Smooth muscle cell (in vitro differentiated cells): ENCODE measurements around the gene CLEC16A. TPM values are rescaled to one million over a fixed set of nuclear protein-coding genes. Genes with fewer than 3 reads are reported as not detected.
A peak's percentile ranks its signal among the peaks of the same experiment; 100 is the strongest.

ENCODE experiments used
- DNase-seq: peaks from one replicate; lab custom pipeline; 2025; ENCODE audit not compliant: unreplicated experiment; lab: John Stamatoyannopoulos, UW
- H2AFZ ChIP-seq: fragments of 200-600 bp; sonication (generic); 2 replicates; pipeline ENCODE4 v1.6.0; 2016; ENCODE audit warnings: antibody characterized with exemption, low read depth, mild to moderate bottlenecking
- H3F3A ChIP-seq: fragments of 200-600 bp; sonication (generic); 2 replicates; pipeline ENCODE4 v1.6.0; 2017; ENCODE audit warnings: antibody characterized with exemption, low read depth
- H3K27ac ChIP-seq: fragments of 200-600 bp; sonication (generic); 2 replicates; pipeline ENCODE4 v1.5.1; 2016; ENCODE audit warnings: low read depth, mild to moderate bottlenecking
- H3K27me3 ChIP-seq: fragments of 200-600 bp; sonication (generic); 2 replicates; pipeline ENCODE4 v1.6.1; 2016; ENCODE audit warnings: low read depth, mild to moderate bottlenecking
- H3K36me3 ChIP-seq: fragments of 200-600 bp; sonication (generic); 2 replicates; pipeline ENCODE4 v1.5.1; 2016; ENCODE audit warnings: low read depth
- H3K4me1 ChIP-seq: fragments of 200-600 bp; sonication (generic); 2 replicates; pipeline ENCODE4 v1.5.1; 2016; ENCODE audit warnings: low read depth
- H3K4me2 ChIP-seq: fragments of 200-600 bp; sonication (generic); 2 replicates; pipeline ENCODE4 v1.6.0; 2016; ENCODE audit warnings: mild to moderate bottlenecking
- H3K4me3 ChIP-seq: fragments of 200-600 bp; sonication (generic); 2 replicates; pipeline ENCODE4 v1.5.1; 2016; ENCODE audit warnings: mild to moderate bottlenecking
- H3K79me2 ChIP-seq: fragments of 200-600 bp; sonication (generic); 2 replicates; pipeline ENCODE4 v1.6.0; 2016; ENCODE audit warnings: low read depth, mild to moderate bottlenecking
- H3K9ac ChIP-seq: fragments of 200-600 bp; sonication (generic); 2 replicates; pipeline ENCODE4 v1.6.0; 2016; ENCODE audit warnings: low read depth
- H3K9me3 ChIP-seq: fragments of 200-600 bp; sonication (generic); replicated peaks from 2 replicates; pipeline ENCODE4 v1.5.1; 2016; ENCODE audit warnings: low read depth
- H4K20me1 ChIP-seq: fragments of 200-600 bp; sonication (generic); 2 replicates; pipeline ENCODE4 v1.6.0; 2016; ENCODE audit warnings: low read depth
- CTCF ChIP-seq: fragments of 200-600 bp; sonication (generic); IDR thresholded peaks from 2 replicates; pipeline ENCODE4 v1.5.1; 2017; ENCODE audit warnings: borderline replicate concordance, mild to moderate bottlenecking, antibody characterized with exemption; ENCODE audit not compliant: insufficient read depth, poor library complexity, severe bottlenecking
- WGBS: methylation state at CpG from one replicate; pipeline ENCODE4 v1.1.7; 2016; ENCODE audit warnings: low lambda C conversion rate; 5-methylcytosine and 5-hydroxymethylcytosine counted together
- polyA plus RNA-seq: library from polyadenylated mRNA; unstranded; fragments of >200 nt; fragmentation: Nextera tagmentation; extraction: Ambion mirVana; gene quantifications from 2 replicates; pipeline ENCODE4 v1.2.1, GENCODE V29; 2016
- total RNA-seq: library from RNA; depleted of rRNA; stranded (reverse); fragments of >200 nt; gene quantifications from 2 replicates; pipeline ENCODE4 v1.2.3, GENCODE V29; 2014

Gene CLEC16A
- total and polyA plus RNA-seq, 2 experiments from 2014 or later, result 12.6 to 16.2 TPM

GRCh38 chr16:11050944-11051343 lies 106.6 kb downstream of the CLEC16A start:
- Histone ChIP-seq H3K4me2 (peak overlapping the region; percentile 25), H3K9me3 (no peaks in the 10 kb centered on the region), H3K4me1 (peaks cover 14% of the 10 kb centered on the region), H3K27ac (no peak overlapping the region), H3K27me3 (no peaks in the 10 kb centered on the region), H2AFZ (no peak overlapping the region), H3F3A (peaks cover 20% of the 10 kb centered on the region), H3K36me3 (no peaks in the 10 kb centered on the region), H3K4me3 (no peak overlapping the region), H3K9ac (no peak overlapping the region), H3K79me2 (no peaks in the 10 kb centered on the region), H4K20me1 (no peaks in the 10 kb centered on the region)
- TF ChIP-seq CTCF, result no peak
- 37% methylated on average over 7 of the region's 7 CpGs for WGBS
- DNase-seq, result no peak

GRCh38 chr16:11051430-11051829 lies 107.1 kb downstream of the CLEC16A start:
- H3K79me2 ChIP-seq, result no peaks in the 10 kb centered on the region
- H3K9ac ChIP-seq, result no peak overlapping the region
- WGBS, result 35% methylated on average over 11 of the region's 11 CpGs
- no peak for DNase-seq
- no peak overlapping the region for H2AFZ ChIP-seq
- H3F3A ChIP-seq, result peaks cover 20% of the 10 kb centered on the region
- no peaks in the 10 kb centered on the region for H3K27me3 ChIP-seq
- H3K27ac ChIP-seq, result no peak overlapping the region
- H3K9me3 ChIP-seq, result no peaks in the 10 kb centered on the region
- peaks cover 10% of the 10 kb centered on the region for H3K4me1 ChIP-seq
- H3K4me3 ChIP-seq, result no peak overlapping the region
- no peak for TF ChIP-seq CTCF
- peak overlapping the region; percentile 25 for H3K4me2 ChIP-seq
- H4K20me1 ChIP-seq, result no peaks in the 10 kb centered on the region
- H3K36me3 ChIP-seq, result no peaks in the 10 kb centered on the region

- TF ChIP-seq CTCF, result no peak
- Histone ChIP-seq H3F3A (peaks cover 20% of the 10 kb centered on the region), H3K9ac (no peak overlapping the region), H3K9me3 (no peaks in the 10 kb centered on the region), H3K27me3 (no peaks in the 10 kb centered on the region), H3K36me3 (no peaks in the 10 kb centered on the region), H4K20me1 (no peaks in the 10 kb centered on the region), H3K4me2 (no peak overlapping the region), H3K4me1 (peaks cover 5% of the 10 kb centered on the region), H3K27ac (no peak overlapping the region), H3K4me3 (no peak overlapping the region), H3K79me2 (no peaks in the 10 kb centered on the region), H2AFZ (no peak overlapping the region)
- no peak for DNase-seq
- 92% methylated on average over 17 of the region's 17 CpGs for WGBS
Observed at GRCh38 chr16:11051879-11052808, 107.8 kb downstream of the CLEC16A start.
